ENCODE results near the gene ACO2. TPM values are rescaled to one million over a fixed set of nuclear protein-coding genes. Genes with fewer than 3 reads are reported as not detected.

ACO2 gene
- total and polyA plus RNA-seq, 2 of the 8 experiments (the other 6 are each of a cell fraction or from before 2014, with no cell fraction given), result 52.8 to 75.4 TPM

- H3K56ac ChIP-seq (replicated peaks; ENCODE audit: insufficient read length, low read depth, low read length), result peak overlapping the region; percentile 11
- no peak overlapping the region for H3K14ac ChIP-seq (ENCODE audit: insufficient read length)
- DNase-seq (ENCODE audit: low read depth in 1 of 2, low spot score in 2 of 2), result no peak
- H2BK12ac ChIP-seq (ENCODE audit: low read depth, low read length), result peak overlapping the region; percentile 64
- H4K20me1 ChIP-seq (replicated peaks in 1 of 2; ENCODE audit: control insufficient read depth in 1 of 2, insufficient read depth in 2 of 2, low read length in 2 of 2), result peaks cover 4 to 24% of the 10 kb centered on the region in 2 experiments
- peak overlapping the region; percentile 96; the same call in 1 of the 2 replicates for H2BK20ac ChIP-seq (ENCODE audit: low read length)
- H3K9ac ChIP-seq (replicated peaks in 1 of 4; ENCODE audit: extremely low read depth in 1 of 4, low read depth in 3 of 4, low read length in 3 of 4), result no peak overlapping the region
- H2BK15ac ChIP-seq (ENCODE audit: low read length), result peak overlapping the region; percentile 65; the same call in 1 of the 2 replicates
- peak overlapping the region; percentile 37; the same call in 1 of the 2 replicates for H2BK5ac ChIP-seq (ENCODE audit: low read depth, low read length)
- H4K8ac ChIP-seq (ENCODE audit: extremely low read depth, insufficient read depth, low read length), result no peak overlapping the region
- peak overlapping the region; percentile 86 for H4K91ac ChIP-seq (replicated peaks; ENCODE audit: insufficient read length, low read length)
- H4K5ac ChIP-seq (ENCODE audit: insufficient read length, low read depth, low read length), result peak overlapping the region; percentile 53
- H3K4ac ChIP-seq (replicated peaks; ENCODE audit: insufficient read length, low read depth, low read length), result peak overlapping the region; percentile 29
- FAIRE-seq, result no peak
- H3K79me2 ChIP-seq (ENCODE audit: control insufficient read depth in 1 of 2, insufficient read depth in 2 of 2, low read length in 2 of 2), result peaks cover 3 to 76% of the 10 kb centered on the region in 2 experiments; a peak in 3 of 4 replicates
- WGBS, 2 experiments (ENCODE audit: extremely low coverage in 1 of 2, insufficient coverage in 1 of 2, insufficient read length in 1 of 2, insufficient replicate concordance in 2 of 2, low coverage in 1 of 2, low lambda C conversion rate in 2 of 2, missing lambda C conversion rate in 1 of 2), result 89% methylated on average over 15 of the region's 15 CpGs; no CpG with 5 or more reads in 1 of the 2 experiments
- POLR2A ChIA-PET (ENCODE audit: partially characterized antibody), result interaction anchor here (0.7 to 30.6 kb wide), 9 partner anchors 8 to 100 kb away, joined by 3 to 887 read pairs (median 8); partner anchors contain the start of genes ACO2, PHF5A, TEF and TOB2
- H3K23ac ChIP-seq (ENCODE audit: insufficient read length), result no peak overlapping the region
- H3K27me3 ChIP-seq (replicated peaks in 1 of 4; ENCODE audit: control insufficient read depth in 3 of 4, extremely low read depth in 1 of 4, insufficient read depth in 3 of 4, low read length in 3 of 4), result no peaks in the 10 kb centered on the region
- H3K4me1 ChIP-seq (replicated peaks in 1 of 4; ENCODE audit: control insufficient read depth in 3 of 4, insufficient read depth in 4 of 4, low read length in 3 of 4), result peaks cover 24 to 39% (median 26%) of the 10 kb centered on the region in 4 experiments
- H3K4me3 ChIP-seq (ENCODE audit: extremely low read depth in 1 of 4, insufficient read depth in 2 of 4, low read depth in 3 of 4, low read length in 4 of 4), result peak overlapping the region in 1 of 4 experiments; percentile 15; a peak in 2 of 8 replicates
- CTCF ChIA-PET (ENCODE audit: partially characterized antibody), result interaction anchor here (0.6 to 7.8 kb wide), 10 partner anchors 8 to 87 kb away, joined by 3 to 79 read pairs (median 10); partner anchors contain the start of genes ACO2 and PHF5A
- H3K23me2 ChIP-seq (ENCODE audit: low read depth, low read length), result no peaks in the 10 kb centered on the region
- H2AK5ac ChIP-seq (ENCODE audit: low read depth, low read length), result peak overlapping the region; percentile 95
- H3K9me3 ChIP-seq (ENCODE audit: insufficient read depth in 2 of 2, low read depth in 1 of 2, low read length in 1 of 2), result no peaks in the 10 kb centered on the region
- peak overlapping the region; percentile 86 for H2BK120ac ChIP-seq (replicated peaks; ENCODE audit: low read depth, low read length)
- no peak overlapping the region for H2AFZ ChIP-seq (ENCODE audit: low read length)
- peak overlapping the region; percentile 57 to 67 for H3K4me2 ChIP-seq (ENCODE audit: insufficient read depth in 1 of 2, low read depth in 2 of 2, low read length in 2 of 2)
- peak overlapping the region; percentile 46; the same call in 1 of the 2 replicates for H3K27ac ChIP-seq (ENCODE audit: low read depth, low read length)
- peak overlapping the region; percentile 88 for H3K18ac ChIP-seq (ENCODE audit: extremely low read depth, low read length)
- H3K79me1 ChIP-seq (ENCODE audit: low read depth, low read length), result peaks cover 28% of the 10 kb centered on the region
- H3K36me3 ChIP-seq (ENCODE audit: control insufficient read depth in 2 of 4, insufficient read depth in 4 of 4, low read length in 3 of 4), result no peaks in the 10 kb centered on the region; a peak in 1 of 8 replicates
These were observed 12.4 kb downstream of the ACO2 start for GRCh38 chr22:41481131-41481830.

Data from H1 (cell line).